Smooth muscle cell (in vitro differentiated cells): Measurements from ENCODE around the gene MLPH. TPM values are rescaled to one million over a fixed set of nuclear protein-coding genes. Genes with fewer than 3 reads are reported as not detected.

Experiments used
- DNase-seq: peaks from one replicate; lab custom pipeline; 2025; ENCODE audit not compliant: unreplicated experiment; lab: John Stamatoyannopoulos, UW
- H2AFZ ChIP-seq: fragments of 200-600 bp; sonication (generic); 2 replicates; pipeline ENCODE4 v1.6.0; 2016; ENCODE audit warnings: antibody characterized with exemption, low read depth, mild to moderate bottlenecking
- H3F3A ChIP-seq: fragments of 200-600 bp; sonication (generic); 2 replicates; pipeline ENCODE4 v1.6.0; 2017; ENCODE audit warnings: antibody characterized with exemption, low read depth
- H3K27ac ChIP-seq: fragments of 200-600 bp; sonication (generic); 2 replicates; pipeline ENCODE4 v1.5.1; 2016; ENCODE audit warnings: low read depth, mild to moderate bottlenecking
- H3K27me3 ChIP-seq: fragments of 200-600 bp; sonication (generic); 2 replicates; pipeline ENCODE4 v1.6.1; 2016; ENCODE audit warnings: low read depth, mild to moderate bottlenecking
- H3K36me3 ChIP-seq: fragments of 200-600 bp; sonication (generic); 2 replicates; pipeline ENCODE4 v1.5.1; 2016; ENCODE audit warnings: low read depth
- H3K4me1 ChIP-seq: fragments of 200-600 bp; sonication (generic); 2 replicates; pipeline ENCODE4 v1.5.1; 2016; ENCODE audit warnings: low read depth
- H3K4me2 ChIP-seq: fragments of 200-600 bp; sonication (generic); 2 replicates; pipeline ENCODE4 v1.6.0; 2016; ENCODE audit warnings: mild to moderate bottlenecking
- H3K4me3 ChIP-seq: fragments of 200-600 bp; sonication (generic); 2 replicates; pipeline ENCODE4 v1.5.1; 2016; ENCODE audit warnings: mild to moderate bottlenecking
- H3K79me2 ChIP-seq: fragments of 200-600 bp; sonication (generic); 2 replicates; pipeline ENCODE4 v1.6.0; 2016; ENCODE audit warnings: low read depth, mild to moderate bottlenecking
- H3K9ac ChIP-seq: fragments of 200-600 bp; sonication (generic); 2 replicates; pipeline ENCODE4 v1.6.0; 2016; ENCODE audit warnings: low read depth
- H3K9me3 ChIP-seq: fragments of 200-600 bp; sonication (generic); replicated peaks from 2 replicates; pipeline ENCODE4 v1.5.1; 2016; ENCODE audit warnings: low read depth
- H4K20me1 ChIP-seq: fragments of 200-600 bp; sonication (generic); 2 replicates; pipeline ENCODE4 v1.6.0; 2016; ENCODE audit warnings: low read depth
- WGBS: methylation state at CpG from one replicate; pipeline ENCODE4 v1.1.7; 2016; ENCODE audit warnings: low lambda C conversion rate; 5-methylcytosine and 5-hydroxymethylcytosine counted together
- polyA plus RNA-seq: library from polyadenylated mRNA; unstranded; fragments of >200 nt; fragmentation: Nextera tagmentation; extraction: Ambion mirVana; gene quantifications from 2 replicates; pipeline ENCODE4 v1.2.1, GENCODE V29; 2016
- total RNA-seq: library from RNA; depleted of rRNA; stranded (reverse); fragments of >200 nt; gene quantifications from 2 replicates; pipeline ENCODE4 v1.2.3, GENCODE V29; 2014
- TF ChIP-seq, protein P1 (sequence below): fragments of 200-600 bp; sonication (generic); IDR thresholded peaks from 2 replicates; pipeline ENCODE4 v1.5.1; 2017; ENCODE audit warnings: borderline replicate concordance, mild to moderate bottlenecking, antibody characterized with exemption; ENCODE audit not compliant: insufficient read depth, poor library complexity, severe bottlenecking

Gene MLPH
- total and polyA plus RNA-seq, 2 experiments from 2014 or later = 32.8 to 36.4 TPM

DNA sequence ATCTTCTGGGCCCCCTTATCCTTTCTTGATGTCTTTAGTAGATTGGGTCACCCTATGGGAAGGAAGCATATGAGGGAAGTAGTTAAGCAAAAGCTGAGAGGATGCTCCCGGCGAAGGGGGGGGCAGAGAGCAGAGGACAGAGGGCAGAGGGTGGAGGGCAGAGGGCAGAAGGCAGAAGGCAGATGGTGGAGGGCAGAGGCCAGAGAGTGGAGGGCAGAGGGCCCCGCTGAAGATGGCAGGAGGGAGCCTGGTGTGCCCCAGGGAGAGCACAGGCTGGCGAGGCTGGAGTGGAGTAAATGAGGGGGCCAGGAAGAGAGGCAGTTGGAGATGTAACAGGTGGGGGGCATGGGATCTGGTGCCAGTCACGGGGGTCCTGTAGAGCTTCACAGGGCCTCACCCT lies 7.0 kb downstream of the MLPH start:
- TF ChIP-seq, protein P1, sequence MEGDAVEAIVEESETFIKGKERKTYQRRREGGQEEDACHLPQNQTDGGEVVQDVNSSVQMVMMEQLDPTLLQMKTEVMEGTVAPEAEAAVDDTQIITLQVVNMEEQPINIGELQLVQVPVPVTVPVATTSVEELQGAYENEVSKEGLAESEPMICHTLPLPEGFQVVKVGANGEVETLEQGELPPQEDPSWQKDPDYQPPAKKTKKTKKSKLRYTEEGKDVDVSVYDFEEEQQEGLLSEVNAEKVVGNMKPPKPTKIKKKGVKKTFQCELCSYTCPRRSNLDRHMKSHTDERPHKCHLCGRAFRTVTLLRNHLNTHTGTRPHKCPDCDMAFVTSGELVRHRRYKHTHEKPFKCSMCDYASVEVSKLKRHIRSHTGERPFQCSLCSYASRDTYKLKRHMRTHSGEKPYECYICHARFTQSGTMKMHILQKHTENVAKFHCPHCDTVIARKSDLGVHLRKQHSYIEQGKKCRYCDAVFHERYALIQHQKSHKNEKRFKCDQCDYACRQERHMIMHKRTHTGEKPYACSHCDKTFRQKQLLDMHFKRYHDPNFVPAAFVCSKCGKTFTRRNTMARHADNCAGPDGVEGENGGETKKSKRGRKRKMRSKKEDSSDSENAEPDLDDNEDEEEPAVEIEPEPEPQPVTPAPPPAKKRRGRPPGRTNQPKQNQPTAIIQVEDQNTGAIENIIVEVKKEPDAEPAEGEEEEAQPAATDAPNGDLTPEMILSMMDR = no peak

DNA sequence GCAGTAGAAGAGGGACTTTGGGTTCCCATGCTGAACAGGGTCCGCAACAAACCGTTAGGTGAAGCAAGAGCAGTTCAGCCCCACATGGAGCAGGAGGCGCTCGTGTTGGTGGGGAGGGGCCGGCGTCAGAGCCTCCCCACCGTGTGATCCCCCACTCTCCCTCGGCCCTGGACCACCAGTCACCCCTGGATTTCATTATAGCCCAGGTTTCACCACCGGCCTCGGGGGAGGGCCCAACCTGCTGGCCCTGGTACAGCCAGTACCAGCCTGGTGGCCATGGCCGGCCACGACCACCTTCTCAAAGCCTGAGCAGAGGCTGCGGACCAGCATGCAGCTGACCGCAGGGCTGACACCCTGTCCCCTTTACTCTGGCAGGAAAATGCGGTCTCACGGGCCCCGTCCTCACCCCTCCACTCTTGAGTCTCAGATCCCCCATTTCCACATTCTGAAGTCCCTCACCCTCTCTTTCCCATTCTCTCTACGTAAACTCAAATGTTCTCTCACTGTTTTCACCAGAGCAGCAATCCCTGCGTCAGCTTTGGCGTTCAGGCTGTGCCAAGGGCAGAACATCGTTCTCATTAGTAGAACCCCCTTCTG lies 8.6 kb downstream of the MLPH start:
- DNase-seq = no peak
- TF ChIP-seq, protein P1 = no peak
- Histone ChIP-seq H3K79me2 (peaks cover 2% of the 10 kb centered on the region), H3K4me1 (no peaks in the 10 kb centered on the region), H3K9ac (no peak overlapping the region), H3K27ac (no peak overlapping the region), H3K36me3 (no peaks in the 10 kb centered on the region), H3K9me3 (peaks cover 6% of the 10 kb centered on the region), H3F3A (peaks cover 5% of the 10 kb centered on the region), H3K27me3 (no peaks in the 10 kb centered on the region), H3K4me3 (no peak overlapping the region), H3K4me2 (no peak overlapping the region), H2AFZ (no peak overlapping the region), H4K20me1 (no peaks in the 10 kb centered on the region)
- WGBS = 98% methylated on average over 21 of the region's 21 CpGs

More for the DNA sequence above, 7.0 kb downstream of the MLPH start:
- peaks cover 6% of the 10 kb centered on the region for H3K9me3 ChIP-seq
- no peaks in the 10 kb centered on the region for H4K20me1 ChIP-seq
- no peak overlapping the region for H3K4me2 ChIP-seq
- H3K4me1 ChIP-seq = peaks cover 10% of the 10 kb centered on the region
- no peaks in the 10 kb centered on the region for H3K79me2 ChIP-seq
- H3K27ac ChIP-seq = no peak overlapping the region
- H3K27me3 ChIP-seq = no peaks in the 10 kb centered on the region
- H3K9ac ChIP-seq = no peak overlapping the region
- H3K36me3 ChIP-seq = no peaks in the 10 kb centered on the region
- 91% methylated on average over 5 of the region's 5 CpGs for WGBS
- no peak for DNase-seq
- no peak overlapping the region for H2AFZ ChIP-seq
- no peak overlapping the region for H3K4me3 ChIP-seq
- H3F3A ChIP-seq = no peaks in the 10 kb centered on the region

DNA sequence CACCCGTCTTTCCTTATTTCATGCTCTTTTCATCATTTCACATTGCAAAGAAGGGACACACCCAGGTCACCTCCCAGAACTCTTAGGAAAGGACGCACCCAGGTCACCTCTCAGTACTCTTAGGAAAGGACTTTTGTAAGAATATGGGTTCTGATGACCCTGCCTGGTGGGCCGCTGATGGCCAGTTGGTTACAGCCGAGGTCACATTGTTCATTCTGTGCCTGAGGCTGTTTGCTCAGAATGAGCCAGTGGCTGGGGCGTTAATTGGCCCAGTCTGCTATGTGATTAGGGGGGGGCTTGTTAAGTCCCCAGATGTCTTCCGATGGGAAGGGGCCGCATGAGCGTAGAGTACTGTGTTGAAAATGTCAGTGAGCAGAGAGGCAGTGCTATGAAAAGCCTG lies 9.4 kb downstream of the MLPH start:
- Histone ChIP-seq H3K27me3 (no peaks in the 10 kb centered on the region), H3K27ac (no peak overlapping the region), H2AFZ (no peak overlapping the region), H3K4me1 (peaks cover 3% of the 10 kb centered on the region), H3K9ac (no peak overlapping the region), H3K36me3 (no peaks in the 10 kb centered on the region), H3K4me2 (no peak overlapping the region), H4K20me1 (no peaks in the 10 kb centered on the region), H3K4me3 (no peak overlapping the region), H3K9me3 (peaks cover 6% of the 10 kb centered on the region), H3K79me2 (peaks cover 2% of the 10 kb centered on the region), H3F3A (peaks cover 9% of the 10 kb centered on the region)
- no peak for DNase-seq
- WGBS = 72% methylated on average over 8 of the region's 8 CpGs
- TF ChIP-seq, protein P1 = no peak

DNA sequence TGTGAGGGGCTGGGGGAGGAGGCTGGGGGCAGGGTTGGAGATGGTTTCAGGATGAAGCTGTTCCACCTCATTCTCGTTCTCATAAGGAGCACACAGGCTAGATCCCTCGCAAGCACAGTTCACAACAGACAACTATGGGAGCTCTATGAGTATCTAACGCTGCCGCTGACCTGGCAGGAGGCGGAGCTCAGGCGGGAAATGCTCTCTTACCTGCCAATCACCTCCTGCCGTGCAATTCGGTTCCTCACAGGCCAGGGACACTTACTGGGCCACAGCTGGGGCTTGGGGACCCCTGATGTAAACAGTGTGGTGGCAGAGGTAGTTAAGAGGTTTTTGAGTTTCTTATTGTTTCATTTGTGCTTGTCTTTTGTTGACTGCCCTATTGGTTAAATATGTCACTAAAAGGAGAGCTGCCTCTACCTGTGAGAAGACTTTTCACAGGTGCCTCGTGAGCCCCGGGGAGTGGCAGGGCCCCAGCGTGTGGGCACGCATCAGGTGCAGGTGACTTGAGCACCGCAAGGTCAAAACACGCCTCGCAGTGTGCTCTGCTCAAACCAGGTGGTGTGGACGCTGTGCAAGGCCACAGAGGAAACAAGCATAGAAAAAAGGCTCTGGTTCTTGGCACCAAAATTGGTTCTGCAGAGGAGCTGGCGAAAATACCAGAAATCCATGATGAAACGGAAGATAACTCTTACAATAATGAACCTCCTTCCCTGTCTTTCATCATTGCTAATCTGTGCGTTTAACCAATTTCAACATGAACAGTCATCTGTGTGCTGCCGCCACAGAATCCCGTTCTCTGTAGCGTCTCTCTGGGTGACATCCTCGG lies 10.2 kb downstream of the MLPH start:
- peaks cover 9% of the 10 kb centered on the region for H3K4me1 ChIP-seq
- DNase-seq = no peak
- H2AFZ ChIP-seq = peak overlapping the region; percentile 34
- H3F3A ChIP-seq = peaks cover 15% of the 10 kb centered on the region
- H3K36me3 ChIP-seq = no peaks in the 10 kb centered on the region
- TF ChIP-seq, protein P1 = no peak
- H3K9ac ChIP-seq = no peak overlapping the region
- WGBS = 80% methylated on average over 23 of the region's 23 CpGs
- H3K4me3 ChIP-seq = no peak overlapping the region
- H4K20me1 ChIP-seq = no peaks in the 10 kb centered on the region
- peak overlapping the region; percentile 66 for H3K27ac ChIP-seq
- no peaks in the 10 kb centered on the region for H3K9me3 ChIP-seq
- H3K79me2 ChIP-seq = peaks cover 2% of the 10 kb centered on the region
- peak overlapping the region; percentile 52 for H3K4me2 ChIP-seq
- H3K27me3 ChIP-seq = no peaks in the 10 kb centered on the region
